ENCODE data around the gene DCUN1D3.
A peak's percentile ranks its signal among the peaks of the same experiment; 100 is the strongest.

The DCUN1D3 gene

DNA sequence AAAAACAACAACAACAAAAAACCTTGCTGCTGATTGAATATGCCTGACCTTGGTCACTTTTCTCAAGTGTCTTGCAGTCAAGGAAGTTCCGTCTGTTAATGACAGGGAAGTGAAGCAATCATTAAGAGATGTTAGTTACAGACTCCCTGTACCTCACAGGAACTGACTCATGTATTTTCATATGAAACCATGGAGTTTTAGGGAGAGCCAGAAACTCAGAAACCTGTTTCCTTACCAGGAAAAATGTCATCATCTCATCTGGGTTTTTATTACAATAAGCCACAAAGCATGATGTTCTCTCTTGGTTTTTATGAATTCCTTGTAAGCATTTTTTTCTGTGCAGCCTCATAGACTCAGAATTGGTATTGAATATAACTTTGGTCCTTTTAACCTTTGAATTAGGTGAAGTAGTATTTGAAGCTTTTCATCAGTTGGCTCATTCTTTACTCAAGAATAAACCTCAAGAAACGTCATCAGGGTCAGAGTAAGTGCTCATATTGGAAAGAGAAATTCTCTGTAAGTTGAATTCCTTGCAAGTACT, 10.7 kb upstream of the DCUN1D3 start:
- TF ChIP-seq RARB (CRISPR knock-in tag; IDR thresholded peaks at IDR 0.05) (no peak), ZNF70 (CRISPR knock-in tag; IDR thresholded peaks at IDR 0.05) (no peak), ESRRG (CRISPR knock-in tag; IDR thresholded peaks at IDR 0.05) (no peak), ZC3H10 (CRISPR knock-in tag; IDR thresholded peaks at IDR 0.05) (no peak), PPARA (CRISPR knock-in tag; IDR thresholded peaks at IDR 0.05; ENCODE audit: borderline replicate concordance) (no peak), ZFP30 (CRISPR knock-in tag; IDR thresholded peaks at IDR 0.05) (no peak)
- TF ChIP-seq, protein P1, sequence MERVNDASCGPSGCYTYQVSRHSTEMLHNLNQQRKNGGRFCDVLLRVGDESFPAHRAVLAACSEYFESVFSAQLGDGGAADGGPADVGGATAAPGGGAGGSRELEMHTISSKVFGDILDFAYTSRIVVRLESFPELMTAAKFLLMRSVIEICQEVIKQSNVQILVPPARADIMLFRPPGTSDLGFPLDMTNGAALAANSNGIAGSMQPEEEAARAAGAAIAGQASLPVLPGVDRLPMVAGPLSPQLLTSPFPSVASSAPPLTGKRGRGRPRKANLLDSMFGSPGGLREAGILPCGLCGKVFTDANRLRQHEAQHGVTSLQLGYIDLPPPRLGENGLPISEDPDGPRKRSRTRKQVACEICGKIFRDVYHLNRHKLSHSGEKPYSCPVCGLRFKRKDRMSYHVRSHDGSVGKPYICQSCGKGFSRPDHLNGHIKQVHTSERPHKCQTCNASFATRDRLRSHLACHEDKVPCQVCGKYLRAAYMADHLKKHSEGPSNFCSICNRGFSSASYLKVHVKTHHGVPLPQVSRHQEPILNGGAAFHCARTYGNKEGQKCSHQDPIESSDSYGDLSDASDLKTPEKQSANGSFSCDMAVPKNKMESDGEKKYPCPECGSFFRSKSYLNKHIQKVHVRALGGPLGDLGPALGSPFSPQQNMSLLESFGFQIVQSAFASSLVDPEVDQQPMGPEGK (CRISPR knock-in tag; IDR thresholded peaks at IDR 0.05; ENCODE audit: borderline replicate concordance) = no peak
- TF ChIP-seq, protein P2, sequence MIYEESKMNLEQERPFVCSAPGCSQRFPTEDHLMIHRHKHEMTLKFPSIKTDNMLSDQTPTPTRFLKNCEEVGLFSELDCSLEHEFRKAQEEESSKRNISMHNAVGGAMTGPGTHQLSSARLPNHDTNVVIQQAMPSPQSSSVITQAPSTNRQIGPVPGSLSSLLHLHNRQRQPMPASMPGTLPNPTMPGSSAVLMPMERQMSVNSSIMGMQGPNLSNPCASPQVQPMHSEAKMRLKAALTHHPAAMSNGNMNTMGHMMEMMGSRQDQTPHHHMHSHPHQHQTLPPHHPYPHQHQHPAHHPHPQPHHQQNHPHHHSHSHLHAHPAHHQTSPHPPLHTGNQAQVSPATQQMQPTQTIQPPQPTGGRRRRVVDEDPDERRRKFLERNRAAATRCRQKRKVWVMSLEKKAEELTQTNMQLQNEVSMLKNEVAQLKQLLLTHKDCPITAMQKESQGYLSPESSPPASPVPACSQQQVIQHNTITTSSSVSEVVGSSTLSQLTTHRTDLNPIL (CRISPR knock-in tag; IDR thresholded peaks at IDR 0.05; ENCODE audit: low read depth) = no peak
- TF ChIP-seq, protein P3, sequence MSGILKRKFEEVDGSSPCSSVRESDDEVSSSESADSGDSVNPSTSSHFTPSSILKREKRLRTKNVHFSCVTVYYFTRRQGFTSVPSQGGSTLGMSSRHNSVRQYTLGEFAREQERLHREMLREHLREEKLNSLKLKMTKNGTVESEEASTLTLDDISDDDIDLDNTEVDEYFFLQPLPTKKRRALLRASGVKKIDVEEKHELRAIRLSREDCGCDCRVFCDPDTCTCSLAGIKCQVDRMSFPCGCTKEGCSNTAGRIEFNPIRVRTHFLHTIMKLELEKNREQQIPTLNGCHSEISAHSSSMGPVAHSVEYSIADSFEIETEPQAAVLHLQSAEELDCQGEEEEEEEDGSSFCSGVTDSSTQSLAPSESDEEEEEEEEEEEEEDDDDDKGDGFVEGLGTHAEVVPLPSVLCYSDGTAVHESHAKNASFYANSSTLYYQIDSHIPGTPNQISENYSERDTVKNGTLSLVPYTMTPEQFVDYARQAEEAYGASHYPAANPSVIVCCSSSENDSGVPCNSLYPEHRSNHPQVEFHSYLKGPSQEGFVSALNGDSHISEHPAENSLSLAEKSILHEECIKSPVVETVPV (CRISPR knock-in tag; IDR thresholded peaks at IDR 0.05) = no peak
- ATAC-seq = peak; percentile 51

DNA sequence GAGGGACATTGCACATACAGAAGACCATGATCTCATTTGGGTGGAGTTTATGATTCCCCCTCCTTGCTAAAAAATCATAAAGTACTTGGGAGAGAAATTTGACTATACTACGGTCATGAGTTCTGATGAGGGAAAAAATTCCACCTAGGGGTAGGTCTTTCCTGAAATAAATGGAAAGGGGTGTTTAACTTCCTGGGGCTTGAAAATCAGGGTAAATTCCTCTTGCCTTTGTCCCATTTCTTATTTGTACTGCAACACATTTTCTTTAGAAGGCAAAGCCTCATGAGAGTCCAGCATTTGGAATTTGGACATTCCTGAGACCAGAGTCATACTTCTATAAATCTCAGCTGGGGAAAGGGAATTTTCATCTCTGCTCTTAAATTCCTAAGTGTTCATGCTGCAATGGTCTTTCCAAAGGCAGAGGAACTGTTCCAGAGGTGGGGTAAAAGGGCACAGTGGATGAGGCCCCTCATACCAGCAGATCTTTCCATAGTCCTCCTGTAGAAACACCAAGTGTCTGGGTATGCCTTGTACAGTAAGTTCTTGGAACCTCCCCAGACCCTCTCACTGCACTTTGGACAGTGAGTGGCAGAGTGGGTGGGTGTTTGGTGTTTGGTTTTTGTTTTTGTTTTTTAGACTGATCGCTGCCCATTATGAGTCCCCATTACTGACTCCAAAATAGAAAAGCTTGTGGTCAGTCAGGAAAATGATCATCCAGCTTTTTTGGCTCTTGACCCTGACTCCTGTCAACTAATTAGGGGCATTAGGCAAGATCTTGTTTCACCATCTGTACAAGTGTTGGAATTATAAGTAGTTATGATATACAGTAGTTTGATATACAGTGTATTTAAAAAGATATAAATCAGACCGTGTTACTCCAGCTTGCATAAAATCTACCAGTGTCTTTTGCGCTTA, 6.4 kb upstream of the DCUN1D3 start:
- no peak for TF ChIP-seq ESRRG (CRISPR knock-in tag; IDR thresholded peaks at IDR 0.05)
- no peak for TF ChIP-seq ARNTL (CRISPR knock-in tag; IDR thresholded peaks at IDR 0.05; ENCODE audit: borderline replicate concordance, low read depth)
- no peak for TF ChIP-seq ZC3H10 (CRISPR knock-in tag; IDR thresholded peaks at IDR 0.05)
- TF ChIP-seq, protein P2 (CRISPR knock-in tag; IDR thresholded peaks at IDR 0.05; ENCODE audit: low read depth) = no peak
- TF ChIP-seq, protein P3 (CRISPR knock-in tag; IDR thresholded peaks at IDR 0.05) = no peak
- no peak for TF ChIP-seq ZNF70 (CRISPR knock-in tag; IDR thresholded peaks at IDR 0.05)
- TF ChIP-seq ZFP3 (CRISPR knock-in tag; IDR thresholded peaks at IDR 0.05) = no peak
- no peak for TF ChIP-seq ZNF565 (CRISPR knock-in tag; conservative IDR thresholded peaks at IDR 0.05; ENCODE audit: low read depth)
- TF ChIP-seq OSR1 (CRISPR knock-in tag; IDR thresholded peaks at IDR 0.05) = no peak
- no peak for TF ChIP-seq ISL1 (CRISPR knock-in tag; IDR thresholded peaks at IDR 0.05)
- TF ChIP-seq PPARA (CRISPR knock-in tag; IDR thresholded peaks at IDR 0.05; ENCODE audit: borderline replicate concordance) = no peak
- TF ChIP-seq BACH2 (CRISPR knock-in tag; IDR thresholded peaks at IDR 0.05; ENCODE audit: borderline replicate concordance) = no peak
- no peak for TF ChIP-seq SNAI2 (CRISPR knock-in tag; IDR thresholded peaks at IDR 0.05)
- TF ChIP-seq, protein P4, sequence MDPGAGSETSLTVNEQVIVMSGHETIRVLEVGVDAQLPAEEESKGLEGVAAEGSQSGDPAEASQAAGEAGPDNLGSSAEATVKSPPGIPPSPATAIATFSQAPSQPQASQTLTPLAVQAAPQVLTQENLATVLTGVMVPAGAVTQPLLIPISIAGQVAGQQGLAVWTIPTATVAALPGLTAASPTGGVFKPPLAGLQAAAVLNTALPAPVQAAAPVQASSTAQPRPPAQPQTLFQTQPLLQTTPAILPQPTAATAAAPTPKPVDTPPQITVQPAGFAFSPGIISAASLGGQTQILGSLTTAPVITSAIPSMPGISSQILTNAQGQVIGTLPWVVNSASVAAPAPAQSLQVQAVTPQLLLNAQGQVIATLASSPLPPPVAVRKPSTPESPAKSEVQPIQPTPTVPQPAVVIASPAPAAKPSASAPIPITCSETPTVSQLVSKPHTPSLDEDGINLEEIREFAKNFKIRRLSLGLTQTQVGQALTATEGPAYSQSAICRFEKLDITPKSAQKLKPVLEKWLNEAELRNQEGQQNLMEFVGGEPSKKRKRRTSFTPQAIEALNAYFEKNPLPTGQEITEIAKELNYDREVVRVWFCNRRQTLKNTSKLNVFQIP (CRISPR knock-in tag; IDR thresholded peaks at IDR 0.05; ENCODE audit: borderline replicate concordance, low read depth) = no peak
- no peak for TF ChIP-seq TCF4 (CRISPR knock-in tag; IDR thresholded peaks at IDR 0.05; ENCODE audit: borderline replicate concordance)
- TF ChIP-seq, protein P1 (CRISPR knock-in tag; IDR thresholded peaks at IDR 0.05; ENCODE audit: borderline replicate concordance) = no peak

More for the DNA sequence above, 6.4 kb upstream of the DCUN1D3 start:
- ATAC-seq = peak; percentile 75

All from SK-N-SH treated with all-trans-retinoic acid at 6 μM for 48 hours (cell line).